ENCODE measurements around the gene RAD9A.
A peak's percentile ranks its signal among the peaks of the same experiment; 100 is the strongest.

RAD9A gene

GRCh38 chr11:67357831-67358670 lies 33.7 kb upstream of the RAD9A start:
- DNase-seq = no peak

DNA sequence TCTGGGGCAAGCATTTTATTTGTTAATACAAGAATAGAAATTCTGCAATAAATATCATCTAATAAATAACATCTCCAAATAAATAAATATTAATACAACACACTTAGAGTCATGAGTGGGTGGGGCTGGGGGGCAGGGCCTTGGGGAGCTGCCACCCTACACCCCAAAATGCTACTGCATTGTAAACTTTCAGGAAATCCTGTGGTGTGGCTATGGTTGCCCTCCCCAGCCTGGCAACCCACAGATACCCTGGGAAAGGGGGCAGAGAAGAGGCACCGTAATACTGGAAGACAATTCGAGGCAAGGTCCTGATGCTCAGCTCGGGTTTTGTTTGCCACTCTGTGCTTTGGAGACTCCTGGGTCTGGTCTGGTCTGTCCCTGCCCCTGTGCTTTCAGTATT lies 27.6 kb upstream of the RAD9A start:
- no peak for DNase-seq

DNA sequence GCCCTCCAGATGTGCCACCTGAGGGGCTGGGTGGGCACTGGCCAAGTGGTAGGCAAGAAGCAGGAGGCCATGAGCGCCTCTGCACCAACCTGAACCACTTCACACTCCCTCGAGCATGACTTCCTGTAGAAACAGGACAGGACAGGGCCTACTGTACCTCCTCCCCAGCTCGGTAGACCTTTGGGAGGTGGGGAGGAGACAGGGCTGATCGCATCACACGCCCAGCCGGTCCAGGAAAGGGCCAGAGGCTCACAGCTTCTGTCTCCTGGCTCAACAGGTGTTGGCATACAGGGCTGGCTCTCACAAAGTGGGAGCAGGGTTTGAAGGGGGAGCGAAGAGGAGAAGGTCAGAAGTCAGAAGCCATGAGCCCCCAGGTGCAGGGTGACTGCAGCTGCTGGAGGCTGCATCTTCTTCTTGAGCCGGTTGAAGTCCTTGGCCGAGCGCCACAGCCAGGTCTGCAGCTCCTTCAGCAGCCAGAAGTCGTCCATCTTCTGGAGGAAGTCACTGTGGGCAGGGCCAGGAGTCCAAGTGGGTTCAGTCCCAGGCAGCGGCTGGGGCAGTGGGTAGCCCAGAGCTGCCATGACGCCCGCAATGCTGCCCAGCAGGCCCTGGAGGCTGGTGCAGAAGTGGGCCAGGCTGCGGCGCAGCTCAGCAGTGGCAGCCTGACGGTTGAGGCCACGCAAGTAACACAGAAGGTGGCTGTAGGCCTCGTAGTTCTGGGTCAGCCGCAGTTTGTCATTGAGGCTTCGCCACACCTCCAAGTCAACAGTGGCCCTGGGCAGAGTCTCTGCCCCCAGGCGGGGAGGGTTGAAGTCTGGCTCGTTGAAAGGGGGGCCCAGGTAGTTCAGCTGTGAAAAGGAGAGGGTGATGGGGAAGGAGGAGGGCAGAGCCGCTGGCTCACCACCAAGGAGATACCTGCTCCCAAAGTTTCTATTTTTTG lies 26.7 kb upstream of the RAD9A start:
- no peak for DNase-seq

DNA sequence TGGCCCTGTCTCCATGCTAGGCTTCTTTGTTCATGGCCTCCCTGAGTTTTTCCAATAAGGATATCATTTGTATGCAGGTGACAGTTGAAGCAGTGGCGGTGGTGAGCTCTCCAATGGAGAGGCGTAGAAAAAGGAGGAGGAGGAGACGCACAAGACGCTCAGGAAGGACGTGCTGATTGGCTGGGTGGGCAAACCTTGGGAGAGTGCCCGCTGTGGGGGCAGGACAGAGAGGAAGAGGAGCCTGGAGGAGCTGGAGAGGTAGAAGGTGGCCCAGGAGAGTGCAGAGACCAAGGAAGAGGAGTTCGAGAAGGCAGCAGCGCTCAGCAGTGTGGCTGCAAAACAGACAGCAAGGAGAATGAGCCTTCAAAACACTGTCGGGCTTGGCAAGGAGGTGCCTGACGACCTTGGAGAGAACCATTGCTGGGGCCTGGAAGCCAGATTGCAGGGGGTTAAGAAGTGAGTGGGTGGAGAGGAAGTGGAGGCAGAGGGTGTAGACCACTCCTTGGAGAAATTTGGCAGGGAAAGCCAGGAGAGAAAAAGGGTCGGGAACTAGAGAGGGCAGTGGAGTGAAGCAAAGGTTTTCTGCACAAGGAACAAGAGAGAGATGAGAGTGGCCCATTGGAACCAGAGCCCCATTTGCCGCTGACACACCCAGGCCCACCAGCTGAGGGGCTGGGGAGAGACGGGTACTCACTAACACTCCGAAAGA lies 25.9 kb upstream of the RAD9A start:
- no peak for DNase-seq

GRCh38 chr11:67366546-67366945 lies 25.2 kb upstream of the RAD9A start:
- no peak for DNase-seq

DNA sequence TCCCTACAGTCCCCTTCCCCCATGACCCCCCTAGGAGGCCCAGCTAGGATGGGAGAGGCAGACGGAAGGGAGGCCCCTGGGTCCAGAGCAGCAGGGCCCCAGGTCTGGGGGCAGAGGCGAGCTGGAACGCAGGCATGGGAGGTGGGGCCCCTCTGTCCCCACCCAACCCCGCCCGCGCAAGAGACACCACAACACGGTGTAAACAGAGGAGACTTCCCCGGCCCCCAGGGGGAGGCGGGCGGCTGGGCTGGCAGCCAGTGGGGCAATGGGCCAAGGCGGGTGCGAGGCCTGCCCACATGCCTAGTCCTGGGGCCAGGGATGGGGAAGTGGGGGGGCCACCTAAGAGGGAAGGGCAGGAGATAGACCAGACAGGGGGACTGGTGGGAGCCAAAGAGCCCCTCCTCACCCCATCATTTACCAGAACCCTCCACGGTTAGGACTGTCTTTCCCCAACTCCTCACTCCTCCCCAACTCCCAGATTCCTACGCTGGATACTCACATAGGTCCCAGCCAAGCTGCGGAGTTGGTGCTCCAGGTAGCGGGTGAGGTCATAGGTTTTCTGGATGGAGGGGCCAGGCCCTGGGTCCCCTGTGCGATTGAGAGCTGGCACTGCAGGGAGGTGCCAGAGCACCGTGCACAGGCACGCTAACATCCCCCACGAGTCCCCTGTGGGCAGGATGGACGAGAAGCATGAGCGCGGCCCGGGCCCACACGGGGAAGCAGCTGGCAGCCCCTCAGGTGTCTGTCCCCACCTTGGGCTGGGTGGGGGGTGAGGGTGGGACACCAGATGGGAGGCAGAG lies 24.6 kb upstream of the RAD9A start:
- DNase-seq = no peak

DNA sequence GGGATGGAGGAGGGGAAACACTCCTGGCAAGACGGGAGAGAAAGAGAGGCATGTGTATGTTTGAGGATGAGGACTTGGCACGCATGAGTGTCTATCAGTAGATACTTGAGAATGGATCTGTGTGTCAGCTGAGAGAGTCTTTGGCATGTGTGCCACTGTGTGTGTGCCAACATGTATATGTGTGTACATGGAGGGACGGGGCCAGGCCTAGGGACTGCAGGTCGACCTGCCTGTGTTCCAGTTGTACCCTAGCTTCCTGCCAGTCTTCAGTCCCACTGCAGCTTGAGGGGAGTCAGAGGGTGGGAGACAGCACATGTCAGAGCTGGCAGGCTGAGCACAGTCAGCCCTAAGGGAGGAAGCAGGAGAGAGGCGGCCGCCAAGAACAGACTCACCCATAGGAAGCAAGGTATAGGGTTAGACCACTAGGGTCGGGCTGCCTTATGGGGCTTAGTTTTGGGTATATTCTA lies 24.0 kb upstream of the RAD9A start:
- DNase-seq = no peak

DNA sequence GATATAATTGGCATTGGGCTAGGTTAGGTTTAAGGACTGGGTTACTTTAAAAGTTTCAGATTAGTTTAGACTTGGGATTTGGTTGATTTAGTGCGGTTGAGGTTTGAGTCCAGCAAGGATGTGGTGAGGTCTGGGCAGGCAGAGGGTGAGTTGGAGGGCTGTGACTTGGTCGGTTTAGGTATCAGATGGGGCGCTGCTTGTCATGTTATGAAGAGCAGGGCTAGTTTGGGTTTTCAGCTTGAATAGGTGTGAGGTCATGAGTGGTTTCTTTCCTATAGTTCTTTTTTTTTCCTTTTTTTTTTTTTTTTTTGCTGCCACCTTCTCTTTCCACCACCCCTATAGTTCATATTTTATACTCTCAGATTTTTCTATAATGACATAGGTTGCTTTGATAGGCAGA lies 23.2 kb upstream of the RAD9A start:
- no peak for DNase-seq

DNA sequence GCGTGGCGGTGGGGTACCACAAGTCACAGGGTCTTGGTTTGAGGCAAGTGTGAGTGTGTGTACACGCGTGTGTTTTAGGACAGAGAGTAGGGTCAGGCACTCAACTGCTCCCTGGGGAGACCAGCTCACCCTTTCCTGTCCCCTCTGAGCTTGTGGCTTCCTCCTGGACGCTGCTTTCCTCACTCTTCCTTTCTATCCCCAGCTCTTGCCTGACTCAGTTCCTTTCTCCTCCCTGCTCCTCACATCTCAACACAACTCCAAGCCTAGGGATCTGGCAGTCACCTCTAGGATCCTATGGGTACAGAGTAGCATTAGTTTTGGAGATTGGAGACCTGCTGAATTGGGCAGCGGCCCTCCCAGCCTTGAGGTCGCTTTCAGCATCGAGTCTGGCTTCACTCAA lies 22.5 kb upstream of the RAD9A start:
- DNase-seq = no peak

DNA sequence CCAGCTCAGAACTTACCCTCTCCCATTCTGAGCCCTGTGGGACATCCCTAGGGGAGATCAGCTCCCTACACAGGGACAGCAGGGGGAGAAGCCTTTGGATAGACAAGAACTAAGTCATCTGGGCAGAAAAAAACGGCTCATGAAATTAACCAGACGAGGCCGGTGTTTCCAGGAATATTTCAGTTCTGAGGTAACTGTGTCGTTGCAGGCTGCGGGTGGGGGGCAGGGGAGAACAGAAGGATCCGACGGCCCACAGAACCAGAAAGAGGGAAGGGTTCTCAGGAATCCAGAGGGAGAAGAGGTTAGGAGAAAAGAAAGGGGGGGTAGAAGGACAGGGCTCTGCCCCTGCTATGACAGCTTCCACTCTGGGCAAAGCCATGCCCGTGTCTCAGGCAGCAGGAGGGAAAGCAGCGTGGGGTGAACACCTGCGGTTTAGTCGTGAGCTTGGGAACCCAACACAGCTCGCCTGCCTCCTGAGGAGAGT lies 21.9 kb upstream of the RAD9A start:
- DNase-seq = peak; percentile 72

GRCh38 chr11:67370351-67371076 lies 21.3 kb upstream of the RAD9A start:
- peak; percentile 71 for DNase-seq

DNA sequence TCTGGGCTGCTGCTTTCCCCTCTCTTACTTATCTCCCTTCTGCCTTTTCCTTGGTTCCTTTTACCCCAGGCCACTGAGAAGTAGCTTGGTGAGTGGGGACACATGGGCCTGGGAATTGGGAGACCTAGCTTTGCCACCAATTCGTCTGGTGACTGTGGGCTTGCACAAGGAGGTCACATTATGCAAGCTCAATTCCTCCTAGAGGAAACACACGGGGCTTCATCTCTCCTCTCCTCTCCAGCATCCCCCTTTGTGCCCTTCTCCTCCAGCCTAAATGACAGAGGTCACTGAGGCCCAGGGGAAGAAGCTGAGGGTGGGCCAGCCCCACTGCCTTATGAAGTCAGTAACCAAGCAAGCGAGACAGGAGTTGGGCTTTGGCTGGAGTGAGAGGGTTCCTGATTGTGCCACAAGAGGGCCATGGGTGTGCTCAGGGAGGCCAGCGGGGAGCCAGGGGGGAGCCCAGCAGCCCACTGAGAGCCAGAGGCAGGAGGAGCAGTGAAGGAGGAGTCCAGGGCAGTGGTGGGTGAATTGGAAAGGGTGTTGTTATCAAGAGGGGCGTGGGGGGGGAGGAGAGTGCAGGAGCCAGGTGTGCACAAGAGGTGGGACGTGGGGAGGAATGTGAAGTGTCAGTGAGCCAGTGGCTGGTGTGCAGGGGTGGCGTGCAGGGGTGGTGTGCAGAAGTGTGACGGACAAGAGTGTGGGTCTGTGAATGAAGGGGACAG lies 20.4 kb upstream of the RAD9A start:
- peak; percentile 56 for DNase-seq

GRCh38 chr11:67371911-67372320 lies 19.9 kb upstream of the RAD9A start:
- no peak for DNase-seq

DNA sequence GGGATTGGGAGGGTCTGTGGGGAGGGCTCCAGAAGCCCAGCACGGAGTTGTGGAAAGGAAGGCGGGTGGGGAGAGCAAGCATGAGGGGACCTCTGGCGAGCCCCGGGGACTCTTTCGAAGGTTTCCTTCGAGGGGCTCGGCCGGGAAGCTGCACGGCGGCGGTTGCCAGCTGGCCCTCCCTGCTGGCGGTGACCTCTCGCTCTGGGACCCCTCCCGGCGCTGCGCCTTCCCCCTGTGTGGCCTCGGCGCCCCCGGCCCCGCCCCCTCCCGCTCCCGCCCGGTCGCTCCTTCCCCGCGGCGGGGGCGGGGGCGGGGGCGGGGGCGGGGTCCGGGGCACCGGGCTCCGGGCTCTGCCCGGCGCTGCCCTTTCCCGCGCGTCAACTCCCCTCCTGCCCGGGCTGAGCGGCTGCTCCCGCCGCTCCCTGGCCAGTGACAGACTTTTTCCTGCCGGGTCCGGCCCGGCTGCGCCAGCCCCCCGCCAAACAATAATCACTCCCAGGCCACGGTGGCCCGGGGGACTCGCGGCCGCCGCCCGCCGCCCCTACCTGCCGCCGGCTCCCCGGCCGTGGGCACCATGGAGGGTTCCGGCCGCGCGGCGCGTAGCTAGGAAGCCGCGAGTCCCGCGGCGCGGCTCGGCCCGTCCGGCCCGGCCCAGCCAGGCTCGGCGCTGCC lies 19.3 kb upstream of the RAD9A start:
- DNase-seq = no peak

DNA sequence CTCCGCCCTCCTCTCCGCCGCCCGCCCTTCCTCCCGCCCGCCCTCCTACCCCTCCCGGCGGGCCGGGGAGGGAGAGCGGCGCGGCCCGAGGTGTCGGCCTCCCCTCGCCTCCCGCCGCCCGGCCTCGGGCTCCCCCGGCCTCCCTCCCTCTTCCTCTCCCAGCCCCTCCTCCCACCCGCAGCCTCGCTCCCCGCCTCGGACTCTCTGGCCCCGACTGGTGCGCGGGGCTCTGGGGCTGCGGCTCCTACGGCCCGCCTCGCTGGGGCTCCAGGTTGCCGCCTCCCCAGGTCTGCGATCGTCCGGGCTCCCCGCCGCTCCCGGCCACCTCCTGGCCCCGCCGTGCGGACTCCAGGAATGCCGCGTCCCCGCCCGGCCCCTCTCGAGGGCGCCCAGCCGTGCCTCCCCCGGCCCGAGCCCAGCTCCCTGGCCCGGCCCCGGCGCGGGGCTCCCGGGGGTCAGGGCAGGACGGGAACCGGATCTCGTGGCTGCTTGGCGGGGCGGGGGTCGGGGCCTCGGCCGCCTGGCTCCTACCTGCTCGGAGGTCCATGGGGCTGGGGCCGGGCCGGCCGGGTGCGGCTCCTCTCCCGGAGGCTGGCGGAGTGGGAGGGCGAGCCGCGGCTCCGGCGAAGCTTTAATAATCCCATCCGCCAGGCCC lies 18.7 kb upstream of the RAD9A start, which contains the start of gene CLCF1:
CLCF1 (minus strand) TSS at position 606 of the 655 bp plus-strand sequence; CDS start at position 547, 59 bp downstream.
- peak; percentile 66 for DNase-seq

GRCh38 chr11:67373648-67374570 lies 17.9 kb upstream of the RAD9A start:
- peak; percentile 96 for DNase-seq

DNA sequence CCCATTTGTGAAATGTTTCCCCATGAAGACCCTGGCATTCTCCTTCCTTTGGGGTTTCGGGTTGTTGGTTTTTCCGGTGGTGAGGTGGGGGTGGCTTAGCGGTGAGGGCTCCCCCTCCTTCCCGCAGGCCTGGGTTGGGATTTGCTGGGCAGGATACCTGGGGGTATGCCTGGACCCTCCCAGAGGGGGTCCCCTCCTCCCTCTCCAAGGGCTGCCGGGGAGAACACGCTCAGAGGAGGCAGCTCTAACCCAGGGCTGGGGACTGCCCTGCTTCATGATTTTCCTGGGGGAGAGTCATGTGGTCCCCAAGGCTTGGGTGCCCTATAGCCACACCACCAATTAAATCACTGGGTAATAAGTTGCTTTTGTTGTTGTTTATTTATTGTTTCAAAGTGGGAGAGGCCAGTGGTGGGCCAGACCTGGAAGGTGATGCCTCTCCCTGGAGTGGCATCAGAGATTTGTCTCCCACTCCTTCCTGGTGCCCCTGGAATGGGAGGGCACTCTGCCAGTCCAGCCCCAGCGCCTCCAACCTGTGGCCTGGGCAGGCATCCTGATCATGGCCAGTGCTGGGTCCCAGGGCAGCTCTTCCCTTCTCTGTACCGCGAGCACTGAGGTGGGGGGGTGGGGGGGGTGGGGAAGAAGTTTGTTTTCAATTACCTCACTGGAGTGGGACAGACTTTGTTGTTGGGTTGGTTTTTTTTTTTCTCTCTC lies 17.1 kb upstream of the RAD9A start:
- peak; percentile 66 for DNase-seq
